Neural cell (in vitro differentiated cells): ENCODE measurements around the gene DMRTA2.
A peak's percentile ranks its signal among the peaks of the same experiment; 100 is the strongest.

Source experiments
- CTCF ChIP-seq: fragments of 450-650 bp; IDR thresholded peaks from 2 replicates; pipeline ENCODE4 v1.5.1; 2014; ENCODE audit warnings: antibody characterized with exemption, mild to moderate bottlenecking, moderate library complexity; ENCODE audit not compliant: poor library complexity, severe bottlenecking
- EP300 ChIP-seq: fragments of 450-650 bp; conservative IDR thresholded peaks from 2 replicates; pipeline ENCODE4 v1.6.1; 2014; ENCODE audit warnings: antibody characterized with exemption, mild to moderate bottlenecking, moderate library complexity; ENCODE audit not compliant: poor library complexity, severe bottlenecking
- RAD21 ChIP-seq: fragments of 450-650 bp; conservative IDR thresholded peaks from 2 replicates; pipeline ENCODE4 v1.6.1; 2014; ENCODE audit warnings: antibody characterized with exemption, mild to moderate bottlenecking, moderate library complexity

GRCh38 chr1:50368179-50369007 is 54.9 kb downstream of the DMRTA2 start:
- TF ChIP-seq EP300 = no peak
- peak; percentile 93 for TF ChIP-seq CTCF
- TF ChIP-seq RAD21 = peak; percentile 95
